Gastroesophageal sphincter (tissue), 3 donors: ENCODE data around the gene MYOT.

ENCODE experiments used
- CTCF ChIP-seq, 4 experiments: fragments of 200-600 bp in 2 of 4; fragments of 450-650 bp in 2 of 4; sonication (generic) in 1 of 4; IDR thresholded peaks; one replicate each; pipeline ENCODE4 v1.5.1; 2017 to 2019; ENCODE audit warnings: antibody characterized with exemption in 4 of 4, mild to moderate bottlenecking in 2 of 4, moderate library complexity in 2 of 4
- EP300 ChIP-seq: sonication (generic); formaldehyde crosslinking; IDR thresholded peaks from one replicate; pipeline ENCODE4 v1.6.1; 2017; ENCODE audit warnings: antibody characterized with exemption, mild to moderate bottlenecking
- POLR2A ChIP-seq, 2 donors: fragments of 450-650 bp; IDR thresholded peaks; one replicate each; pipeline ENCODE4 v1.6.1; 2017; ENCODE audit warnings: antibody characterized with exemption in 2 of 2, mild to moderate bottlenecking in 2 of 2, moderate library complexity in 1 of 2
- POLR2AphosphoS5 ChIP-seq: sonication (generic); formaldehyde crosslinking; IDR thresholded peaks from one replicate; pipeline ENCODE4 v1.6.1; 2017; ENCODE audit warnings: antibody characterized with exemption

- TF ChIP-seq CTCF (IDR thresholded peaks at IDR 0.05), result no peak
- TF ChIP-seq POLR2AphosphoS5, result no peak
- TF ChIP-seq EP300, result no peak
- TF ChIP-seq POLR2A (IDR thresholded peaks at IDR 0.05), result no peak
Measured at GRCh38 chr5:137935190-137935589, 67.5 kb downstream of the MYOT start.
